GM12801 (cell line): ENCODE results near the gene BROX.

Source experiments
- CTCF ChIP-seq: IDR thresholded peaks from one replicate; pipeline ENCODE4 v1.5.1; 2011; ENCODE audit warnings: control low read depth; ENCODE audit not compliant: insufficient read length; ENCODE audit errors: extremely low read depth

The BROX gene

GRCh38 chr1:222711319-222712252, 778 bp upstream of the BROX start:
- TF ChIP-seq CTCF, result no peak

GRCh38 chr1:222713091-222713961, 962 bp downstream of the BROX start:
- no peak for TF ChIP-seq CTCF

- no peak for TF ChIP-seq CTCF
These were observed 4.0 kb downstream of the BROX start for GRCh38 chr1:222716393-222716792.

GRCh38 chr1:222728746-222729145, 16.4 kb downstream of the BROX start:
- TF ChIP-seq CTCF, result no peak

- no peak for TF ChIP-seq CTCF
These were observed 18.5 kb downstream of the BROX start for GRCh38 chr1:222730866-222731265.

GRCh38 chr1:222732216-222733159, 20.1 kb downstream of the BROX start:
- TF ChIP-seq CTCF, result no peak

- TF ChIP-seq CTCF, result no peak
These were observed 22.4 kb downstream of the BROX start for GRCh38 chr1:222734740-222735139.
